IMR-90 (cell line): Measurements from ENCODE around the gene HLA-C. TPM values are rescaled to one million over a fixed set of nuclear protein-coding genes. Genes with fewer than 3 reads are reported as not detected.

Source experiments
- microRNA-seq, 2 experiments: library from miRNA; stranded (forward) in 1 of 2; unstranded in 1 of 2; fragments of 10-50 nt in 1 of 2; fragments of <30 nt in 1 of 2; gene quantifications in 1 of 2; microRNA quantifications in 1 of 2; one replicate each; pipeline versions ENCODE3 to v1.1.0; 2013 to 2020; ENCODE audit not compliant: insufficient read depth in 1 of 2, insufficient read length in 1 of 2, unreplicated experiment in 1 of 2
- polyA plus RNA-seq, 3 experiments: library from polyadenylated mRNA; depleted of rRNA; stranded (reverse); fragments of >200 nt; gene quantifications; 2 replicates each; pipeline ENCODE4 v1.2.3, GENCODE V29; 2012; ENCODE audit warnings: low replicate concordance in 1 of 3
- small RNA-seq, 5 experiments: library from RNA; depleted of rRNA; stranded (forward); fragments of <200 nt; gene quantifications; one replicate each; pipeline ENCODE3, GENCODE V24; 2012
- total RNA-seq: library from RNA; depleted of rRNA; stranded (reverse); fragments of >200 nt; gene quantifications from 2 replicates; pipeline ENCODE4 v1.2.3, GENCODE V29; 2012; rRNA removed

The HLA-C gene
- total and polyA plus RNA-seq, 2 of the 4 experiments (the other 2 are of a cell fraction), result 8.8 to 87.3 TPM

Small RNAs within 50 kb of the gene (microRNA-seq; reads per million reads assigned to microRNA genes)
- not detected for gene AL662844.1 (ENCODE audit: insufficient read depth, insufficient read length)

Small RNAs within 50 kb of the gene (small RNA-seq; reads per million reads assigned to genes)
- 0 reads per million in 5 experiments for gene AL662844.1

Other genes with a start within 250 kb of the HLA-C start
- gene C6orf15, start 159.5 kb downstream of the HLA-C start, total RNA-seq, result not detected in 2 replicates
- gene C6orf15, start 159.5 kb downstream of the HLA-C start, polyA plus RNA-seq (2012; rRNA removed), result not detected in 2 replicates
- 0.28 and 0.36 TPM in 2 replicates for gene PSORS1C1, start 157.3 kb downstream of the HLA-C start, total RNA-seq
- 1.1 and 2.1 TPM in 2 replicates for gene PSORS1C1, start 157.3 kb downstream of the HLA-C start, polyA plus RNA-seq (2012; rRNA removed)
- gene CDSN, start 151.6 kb downstream of the HLA-C start, total RNA-seq, result not detected in 2 replicates
- gene CDSN, start 151.6 kb downstream of the HLA-C start, polyA plus RNA-seq (2012; rRNA removed), result not detected in 2 replicates
- not detected in 2 replicates for gene PSORS1C2, start 133.0 kb downstream of the HLA-C start, total RNA-seq
- gene PSORS1C2, start 133.0 kb downstream of the HLA-C start, polyA plus RNA-seq (2012; rRNA removed), result not detected in 2 replicates
- 16.1 and 22.0 TPM in 2 replicates for gene CCHCR1, start 114.3 kb downstream of the HLA-C start, total RNA-seq
- 13.1 and 14.2 TPM in 2 replicates for gene CCHCR1, start 114.3 kb downstream of the HLA-C start, polyA plus RNA-seq (2012; rRNA removed)
- 14.2 and 14.4 TPM in 2 replicates for gene TCF19, start 113.5 kb downstream of the HLA-C start, total RNA-seq
- gene TCF19, start 113.5 kb downstream of the HLA-C start, polyA plus RNA-seq (2012; rRNA removed), result 13.1 and 15.1 TPM in 2 replicates
- not detected in 2 replicates for gene POU5F1, start 101.4 kb downstream of the HLA-C start, total RNA-seq
- not detected in 2 replicates for gene POU5F1, start 101.4 kb downstream of the HLA-C start, polyA plus RNA-seq (2012; rRNA removed)
- gene HLA-B, start 85.1 kb upstream of the HLA-C start, total RNA-seq, result 41.7 and 44.1 TPM in 2 replicates
- gene HLA-B, start 85.1 kb upstream of the HLA-C start, polyA plus RNA-seq (2012; rRNA removed), result 259 and 309 TPM in 2 replicates
- 52.2 and 55.9 TPM in 2 replicates for gene MICA, start 131.5 kb upstream of the HLA-C start, total RNA-seq
- 67.7 and 72.8 TPM in 2 replicates for gene MICA, start 131.5 kb upstream of the HLA-C start, polyA plus RNA-seq (2012; rRNA removed)
- 11.1 and 11.7 TPM in 2 replicates for gene MICB, start 226.1 kb upstream of the HLA-C start, total RNA-seq
- 9.6 and 9.9 TPM in 2 replicates for gene MICB, start 226.1 kb upstream of the HLA-C start, polyA plus RNA-seq (2012; rRNA removed)